Activated naive CD4-positive, alpha-beta T cell treated with anti-CD3 and anti-CD28 coated beads, Interleukin-2, amount 10 ng/mL, durations not matched to agents 5 hours and 36 hours (primary cell): ENCODE data around the gene RNF168. TPM values are rescaled to one million over a fixed set of nuclear protein-coding genes. Genes with fewer than 3 reads are reported as not detected.

Source experiments
- total RNA-seq, 2 experiments: library from RNA; stranded (reverse); gene quantifications; one replicate each; pipeline ENCODE4 v1.2.3, GENCODE V29; 2021

Gene RNF168, protein sequence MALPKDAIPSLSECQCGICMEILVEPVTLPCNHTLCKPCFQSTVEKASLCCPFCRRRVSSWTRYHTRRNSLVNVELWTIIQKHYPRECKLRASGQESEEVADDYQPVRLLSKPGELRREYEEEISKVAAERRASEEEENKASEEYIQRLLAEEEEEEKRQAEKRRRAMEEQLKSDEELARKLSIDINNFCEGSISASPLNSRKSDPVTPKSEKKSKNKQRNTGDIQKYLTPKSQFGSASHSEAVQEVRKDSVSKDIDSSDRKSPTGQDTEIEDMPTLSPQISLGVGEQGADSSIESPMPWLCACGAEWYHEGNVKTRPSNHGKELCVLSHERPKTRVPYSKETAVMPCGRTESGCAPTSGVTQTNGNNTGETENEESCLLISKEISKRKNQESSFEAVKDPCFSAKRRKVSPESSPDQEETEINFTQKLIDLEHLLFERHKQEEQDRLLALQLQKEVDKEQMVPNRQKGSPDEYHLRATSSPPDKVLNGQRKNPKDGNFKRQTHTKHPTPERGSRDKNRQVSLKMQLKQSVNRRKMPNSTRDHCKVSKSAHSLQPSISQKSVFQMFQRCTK
- total RNA-seq, result 10 to 100 TPM; 35.4 to 39.0 TPM

GRCh38 chr3:196503196-196504076 lies at the start of gene RNF168:
RNF168 (minus strand) TSS chr3:196503768; CDS start chr3:196503173, 595 bp downstream.

DNA sequence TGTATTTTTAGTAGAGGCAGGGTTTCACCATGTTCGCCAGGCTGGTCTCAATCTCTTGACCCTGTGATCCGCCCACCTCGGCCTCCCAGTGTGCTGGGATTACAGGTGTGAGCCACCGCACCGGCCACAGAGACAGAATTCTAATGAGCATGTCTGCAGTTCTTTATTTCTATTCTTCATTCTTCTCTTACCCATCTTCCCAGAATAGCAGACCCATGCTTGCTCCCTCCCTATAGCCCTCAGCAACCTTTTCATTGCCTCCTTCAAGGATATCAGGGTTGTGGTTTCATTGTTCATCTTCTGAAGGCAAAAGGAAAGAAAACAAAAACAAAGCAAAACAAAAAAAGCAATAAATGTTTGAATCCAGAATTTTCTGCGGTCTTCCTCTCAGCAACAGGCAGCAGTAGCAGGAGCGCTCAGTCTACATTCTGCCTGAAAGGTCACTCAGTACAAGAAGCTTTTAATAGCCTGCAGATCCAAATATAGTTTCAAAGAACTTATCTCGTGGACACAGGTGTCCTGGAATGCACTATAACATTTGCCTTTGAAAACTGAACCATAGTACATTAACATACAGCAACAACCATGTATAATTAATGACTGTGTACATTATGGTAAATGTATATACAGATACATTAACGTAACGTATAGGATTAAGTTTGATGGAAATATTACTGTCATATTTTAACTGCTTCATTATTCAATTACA lies 11.5 kb upstream of the RNF168 start, which contains the start of gene SMCO1:
Gene SMCO1 (minus strand): TSS at position 434 of the 709 bp plus-strand sequence. CDS start 137 bp downstream, at position 297.

DNA sequence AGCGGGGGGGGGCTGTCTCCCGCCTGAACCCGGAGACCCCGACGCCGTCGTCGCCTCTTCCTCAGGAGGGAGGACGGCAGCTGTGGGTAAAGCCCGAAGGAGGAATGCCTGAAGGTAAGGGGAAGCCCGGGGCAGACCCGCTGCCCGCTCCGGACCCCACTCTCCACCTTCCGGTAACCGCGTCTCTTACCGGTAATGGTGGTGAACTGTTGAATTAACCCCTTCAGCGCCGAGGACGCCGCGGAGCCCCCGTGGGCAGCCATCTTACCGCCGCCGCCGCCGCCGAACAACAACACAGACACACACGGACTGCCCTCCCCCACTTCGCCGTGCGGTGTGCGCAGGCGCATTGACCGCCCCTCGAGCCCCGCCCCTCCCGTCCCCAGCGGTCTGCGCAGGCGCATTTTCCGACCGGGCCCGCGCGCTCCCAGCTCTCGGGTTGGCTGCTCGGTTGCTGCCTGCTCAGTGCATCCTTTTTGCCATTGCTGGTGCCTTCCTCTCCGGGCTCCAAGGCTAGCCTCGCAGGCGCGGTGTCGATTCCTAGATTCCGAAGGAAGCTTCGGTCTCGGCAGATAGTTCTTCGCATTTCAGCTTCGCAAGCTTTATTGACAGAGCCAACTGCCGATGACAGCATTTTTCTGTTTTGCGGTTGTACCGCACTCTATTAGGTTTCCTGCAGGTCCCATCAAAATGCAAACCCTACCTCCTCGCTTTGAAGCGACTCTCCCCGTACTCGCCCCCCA lies 71.3 kb downstream of the RNF168 start, which contains the start of gene UBXN7:
Gene UBXN7 (minus strand): TSS at position 291 of the 743 bp plus-strand sequence. CDS start 28 bp downstream, at position 263.

Other genes starting within 250 kb of the RNF168 start
- gene PCYT1A, start 216.0 kb downstream of the RNF168 start, total RNA-seq, result 10 to 100 TPM; 71.0 to 71.6 TPM
- gene DYNLT2B, start 185.5 kb downstream of the RNF168 start, total RNA-seq, result 10 to 100 TPM; 17.9 to 18.6 TPM
- gene TM4SF19, start 165.4 kb downstream of the RNF168 start, total RNA-seq, result not detected
- 10 to 100 TPM; 44.6 to 54.9 TPM for gene UBXN7, start 71.3 kb downstream of the RNF168 start, total RNA-seq
- not detected for gene SMCO1, start 11.6 kb upstream of the RNF168 start, total RNA-seq
- 10 to 100 TPM; 17.3 to 20.8 TPM for gene WDR53, start 64.8 kb upstream of the RNF168 start, total RNA-seq
- 10 to 100 TPM; 12.3 to 13.0 TPM for gene FBXO45, start 64.9 kb upstream of the RNF168 start, total RNA-seq
- 10 to 100 TPM; 25.9 to 31.8 TPM for gene NRROS, start 135.9 kb upstream of the RNF168 start, total RNA-seq
- 1 to 10 TPM; 5.2 to 6.7 TPM for gene CEP19, start 208.5 kb upstream of the RNF168 start, total RNA-seq
- gene PIGX, start 208.6 kb upstream of the RNF168 start, total RNA-seq, result 10 to 100 TPM; 32.3 to 35.9 TPM
- gene PAK2, start 236.1 kb upstream of the RNF168 start, total RNA-seq, result 10 to 100 TPM; 93.8 to 96.8 TPM